Measurements from ENCODE around the gene MEOX1.

The MEOX1 gene

DNA sequence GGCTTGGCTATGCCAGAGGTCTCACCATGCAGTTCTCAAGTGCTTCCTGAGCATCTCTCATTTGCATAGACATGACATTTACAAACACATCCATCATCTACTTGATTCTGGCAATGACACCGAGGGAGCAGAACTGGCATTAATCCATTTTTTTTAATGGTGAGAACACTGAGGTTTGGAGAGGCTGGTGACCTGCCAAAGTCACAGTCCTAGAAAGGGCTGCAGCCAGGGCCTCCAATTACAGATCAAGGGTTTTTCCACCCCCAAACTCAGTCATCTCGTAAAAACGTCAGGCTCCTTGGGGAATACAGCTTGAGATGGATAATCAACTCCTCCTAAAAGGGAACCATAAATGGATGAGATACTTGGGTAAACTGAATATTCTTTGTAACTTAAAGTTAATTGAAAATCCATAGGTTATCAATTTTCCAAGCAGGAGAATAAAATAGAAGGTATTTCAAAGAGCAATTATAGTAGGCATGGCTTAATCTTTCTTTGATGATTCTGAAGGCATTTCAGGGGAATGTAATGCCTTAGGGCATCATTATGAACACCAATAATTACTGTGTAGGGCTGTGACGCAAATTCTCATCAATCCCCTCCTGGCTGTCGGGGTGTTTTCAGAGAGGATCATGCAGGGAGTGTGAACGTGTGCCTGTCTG, 9.4 kb upstream of the MEOX1 start:
- no peak for DNase-seq (ENCODE audit: low spot score)
- TF ChIP-seq, protein P1, sequence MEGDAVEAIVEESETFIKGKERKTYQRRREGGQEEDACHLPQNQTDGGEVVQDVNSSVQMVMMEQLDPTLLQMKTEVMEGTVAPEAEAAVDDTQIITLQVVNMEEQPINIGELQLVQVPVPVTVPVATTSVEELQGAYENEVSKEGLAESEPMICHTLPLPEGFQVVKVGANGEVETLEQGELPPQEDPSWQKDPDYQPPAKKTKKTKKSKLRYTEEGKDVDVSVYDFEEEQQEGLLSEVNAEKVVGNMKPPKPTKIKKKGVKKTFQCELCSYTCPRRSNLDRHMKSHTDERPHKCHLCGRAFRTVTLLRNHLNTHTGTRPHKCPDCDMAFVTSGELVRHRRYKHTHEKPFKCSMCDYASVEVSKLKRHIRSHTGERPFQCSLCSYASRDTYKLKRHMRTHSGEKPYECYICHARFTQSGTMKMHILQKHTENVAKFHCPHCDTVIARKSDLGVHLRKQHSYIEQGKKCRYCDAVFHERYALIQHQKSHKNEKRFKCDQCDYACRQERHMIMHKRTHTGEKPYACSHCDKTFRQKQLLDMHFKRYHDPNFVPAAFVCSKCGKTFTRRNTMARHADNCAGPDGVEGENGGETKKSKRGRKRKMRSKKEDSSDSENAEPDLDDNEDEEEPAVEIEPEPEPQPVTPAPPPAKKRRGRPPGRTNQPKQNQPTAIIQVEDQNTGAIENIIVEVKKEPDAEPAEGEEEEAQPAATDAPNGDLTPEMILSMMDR (IDR thresholded peaks at IDR 0.05; ENCODE audit: extremely low read depth, missing control alignments), result no peak

DNA sequence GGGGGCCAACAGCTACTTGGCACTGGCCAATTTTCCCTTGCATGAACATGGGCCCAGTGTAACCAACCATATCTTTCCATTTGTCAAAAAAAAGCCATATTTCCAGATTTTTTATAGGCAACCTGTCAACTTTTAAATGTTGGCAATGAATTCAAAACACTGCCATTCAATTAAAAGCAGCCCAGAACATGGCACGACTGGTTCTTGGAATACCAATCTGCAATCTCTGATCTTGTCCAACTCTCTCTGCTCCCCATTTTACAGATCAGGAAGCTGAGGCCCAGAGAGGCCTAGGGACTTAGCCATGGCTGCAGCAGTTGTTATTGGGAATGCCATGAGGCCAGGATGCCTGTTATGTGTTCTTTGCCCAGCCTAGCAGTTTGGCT, 8.9 kb upstream of the MEOX1 start:
- DNase-seq (ENCODE audit: low spot score), result no peak
- TF ChIP-seq, protein P1 (IDR thresholded peaks at IDR 0.05; ENCODE audit: extremely low read depth, missing control alignments), result no peak

DNA sequence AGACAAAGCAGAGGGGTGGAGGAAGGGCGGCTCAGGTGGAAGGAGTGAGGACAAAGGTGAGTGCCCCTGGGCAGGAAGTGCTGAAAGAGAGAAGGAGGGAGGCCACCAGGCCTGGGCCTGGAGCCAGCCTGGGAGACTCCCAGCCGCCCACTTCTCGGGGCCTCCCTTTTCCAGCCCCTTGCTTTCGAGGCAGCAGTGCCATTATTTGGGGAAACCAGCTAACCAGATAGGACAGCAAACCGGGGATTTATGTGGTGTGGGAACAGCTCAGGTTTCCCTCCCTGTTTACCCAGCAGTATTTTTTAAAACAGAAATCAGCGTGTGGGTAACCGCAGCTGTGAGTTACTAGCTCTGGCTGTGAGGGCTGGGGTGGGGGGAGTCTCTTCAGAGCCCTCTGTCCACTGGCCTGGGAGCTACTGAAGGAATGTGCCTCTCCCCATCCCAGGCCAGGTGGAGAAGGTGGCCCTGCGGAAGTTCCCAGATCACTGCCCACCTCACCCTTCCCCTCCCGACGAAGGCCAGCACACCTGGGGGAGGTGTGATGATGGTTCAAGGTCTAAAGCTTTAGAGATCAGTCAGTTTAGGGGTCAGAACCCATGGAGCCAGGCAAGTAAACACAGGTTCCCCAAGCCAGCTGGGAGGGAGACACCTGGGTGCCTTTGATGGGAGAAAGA, 8.4 kb upstream of the MEOX1 start:
- DNase-seq (ENCODE audit: low spot score), result no peak
- TF ChIP-seq, protein P1 (IDR thresholded peaks at IDR 0.05; ENCODE audit: extremely low read depth, missing control alignments), result no peak

DNA sequence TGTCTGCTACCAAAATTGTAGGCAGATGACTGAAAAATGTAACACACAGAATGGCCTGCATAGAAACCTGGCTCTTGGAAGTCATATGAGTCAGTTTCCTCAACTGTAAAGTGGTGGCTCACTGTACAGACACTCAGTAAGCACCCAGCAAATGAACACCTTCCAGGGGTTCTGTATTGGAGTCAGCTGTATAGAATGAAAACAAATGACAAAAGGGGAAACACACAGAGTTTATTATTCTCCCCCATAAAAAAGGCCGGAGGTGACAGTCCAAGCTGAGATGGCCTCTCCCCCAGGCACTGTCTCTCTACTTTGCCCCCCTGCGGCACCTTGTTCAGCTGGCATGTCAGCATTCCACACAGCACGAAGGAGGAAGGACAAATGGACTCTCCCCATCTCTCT, 6.2 kb upstream of the MEOX1 start:
- DNase-seq (ENCODE audit: low spot score), result no peak
- TF ChIP-seq, protein P1 (IDR thresholded peaks at IDR 0.05; ENCODE audit: extremely low read depth, missing control alignments), result no peak

DNA sequence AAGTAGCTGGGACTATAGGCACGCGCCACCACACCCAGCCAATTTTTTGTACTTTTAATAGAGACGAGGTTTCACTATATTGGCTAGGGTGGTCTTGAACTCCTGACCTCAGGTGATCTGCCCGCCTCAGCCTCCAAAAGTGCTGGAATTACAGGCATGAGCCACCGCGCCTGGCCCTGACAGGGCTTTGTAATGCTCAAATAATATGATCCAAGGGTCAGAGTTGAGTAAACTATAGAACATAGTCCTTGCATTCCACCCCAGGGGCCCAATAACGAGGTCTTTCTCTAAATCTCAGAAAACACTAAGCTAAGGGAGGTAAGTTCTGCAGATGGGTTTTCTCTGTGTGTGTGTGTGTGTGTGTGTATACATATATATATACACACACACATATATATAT, 5.8 kb upstream of the MEOX1 start:
- TF ChIP-seq, protein P1 (IDR thresholded peaks at IDR 0.05; ENCODE audit: extremely low read depth, missing control alignments), result no peak
- no peak for DNase-seq (ENCODE audit: low spot score)

DNA sequence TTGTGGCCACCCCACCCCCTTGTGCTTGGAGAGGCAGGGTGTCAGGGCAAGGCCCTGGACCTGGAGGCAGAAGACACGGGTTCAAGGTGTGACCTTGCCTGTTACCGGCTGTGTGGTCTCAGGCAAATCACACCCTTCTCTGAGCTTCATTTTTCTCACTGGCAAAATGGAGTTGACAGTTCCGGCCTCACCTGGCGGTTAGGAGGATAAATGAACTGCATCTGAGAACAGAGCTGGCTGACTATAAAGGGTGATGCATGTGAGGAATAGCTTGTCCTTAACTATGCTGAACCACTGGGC, 4.2 kb upstream of the MEOX1 start:
- TF ChIP-seq, protein P1 (IDR thresholded peaks at IDR 0.05; ENCODE audit: extremely low read depth, missing control alignments), result no peak
- DNase-seq (ENCODE audit: low spot score), result no peak

DNA sequence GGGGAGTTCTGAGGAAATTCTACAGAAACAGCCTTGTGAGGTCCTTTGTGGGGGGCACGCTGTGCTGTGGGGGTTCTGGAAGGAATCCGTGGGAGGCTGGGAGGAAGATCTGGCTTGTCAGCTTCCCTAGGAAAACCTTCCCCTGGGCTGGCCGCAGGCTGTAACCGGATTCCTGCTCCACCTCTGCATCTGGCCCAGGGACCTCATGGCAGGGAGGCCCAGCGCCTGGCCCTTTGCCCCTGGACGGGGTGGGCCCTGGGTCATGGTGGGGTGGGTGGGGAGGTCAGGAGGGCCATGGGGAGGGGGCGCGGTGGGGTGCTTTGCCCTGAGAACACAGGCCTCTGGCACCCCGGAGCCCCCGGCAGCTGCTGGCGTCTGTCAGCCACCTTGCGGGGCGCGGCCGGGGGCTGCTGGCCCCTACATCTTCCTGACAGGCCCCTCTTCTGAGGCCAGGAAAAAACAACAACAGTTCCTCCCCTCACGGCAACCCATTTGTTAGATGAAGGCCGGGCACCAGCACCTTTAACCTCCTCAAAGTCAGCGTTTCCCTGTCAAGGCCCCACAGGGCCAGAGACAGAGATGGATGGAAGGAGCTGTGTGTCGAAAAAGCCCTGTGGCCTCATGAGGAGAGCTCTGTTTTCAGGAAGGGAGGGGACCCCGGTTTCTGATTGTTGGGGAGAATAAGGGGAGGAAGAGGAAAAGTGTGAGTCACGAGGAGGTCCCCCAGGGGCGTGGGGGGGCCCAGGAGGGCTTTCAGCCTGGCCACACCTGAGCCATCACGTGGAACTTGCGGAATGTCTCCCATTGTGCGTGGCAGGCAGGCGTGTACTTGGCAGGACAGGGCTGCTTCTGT, 3.6 kb upstream of the MEOX1 start:
- DNase-seq (ENCODE audit: low spot score), result no peak
- TF ChIP-seq, protein P1 (IDR thresholded peaks at IDR 0.05; ENCODE audit: extremely low read depth, missing control alignments), result no peak

Measured in GM20000 (cell line).